ENCODE results near the gene ALCAM.

DNA sequence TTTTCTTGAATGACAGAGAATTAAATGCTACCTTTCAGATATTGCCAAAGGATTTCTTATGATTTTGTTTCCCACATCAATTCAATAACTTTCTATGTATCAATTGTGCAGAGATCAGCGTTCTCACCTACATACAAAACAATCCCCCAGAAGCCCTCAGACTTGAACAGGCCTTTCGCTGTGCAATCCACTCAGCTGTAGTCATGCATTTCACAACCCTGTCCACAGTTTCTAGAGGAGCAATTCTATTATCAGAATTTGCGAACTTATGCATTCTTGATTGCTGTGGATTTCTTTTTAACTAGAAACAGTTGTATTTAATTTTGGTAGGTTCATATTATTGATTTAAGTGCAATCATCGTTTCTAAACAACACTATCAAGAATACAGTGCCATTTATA is 13.7 kb upstream of the ALCAM start:
- TF ChIP-seq EZH2 (IDR thresholded peaks at IDR 0.05; ENCODE audit: low read depth, low read length, severe bottlenecking): no peak
- TF ChIP-seq POLR2A (IDR thresholded peaks at IDR 0.05; ENCODE audit: control extremely low read depth in 1 of 2, low read depth in 2 of 2, low read length in 2 of 2): no peak
- TF ChIP-seq, protein P1, sequence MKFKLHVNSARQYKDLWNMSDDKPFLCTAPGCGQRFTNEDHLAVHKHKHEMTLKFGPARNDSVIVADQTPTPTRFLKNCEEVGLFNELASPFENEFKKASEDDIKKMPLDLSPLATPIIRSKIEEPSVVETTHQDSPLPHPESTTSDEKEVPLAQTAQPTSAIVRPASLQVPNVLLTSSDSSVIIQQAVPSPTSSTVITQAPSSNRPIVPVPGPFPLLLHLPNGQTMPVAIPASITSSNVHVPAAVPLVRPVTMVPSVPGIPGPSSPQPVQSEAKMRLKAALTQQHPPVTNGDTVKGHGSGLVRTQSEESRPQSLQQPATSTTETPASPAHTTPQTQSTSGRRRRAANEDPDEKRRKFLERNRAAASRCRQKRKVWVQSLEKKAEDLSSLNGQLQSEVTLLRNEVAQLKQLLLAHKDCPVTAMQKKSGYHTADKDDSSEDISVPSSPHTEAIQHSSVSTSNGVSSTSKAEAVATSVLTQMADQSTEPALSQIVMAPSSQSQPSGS (IDR thresholded peaks at IDR 0.05; ENCODE audit: low read length): no peak
- no peak for TF ChIP-seq POLR2AphosphoS5 (IDR thresholded peaks at IDR 0.05; ENCODE audit: low read depth, low read length)
- TF ChIP-seq RFX5 (IDR thresholded peaks at IDR 0.05; ENCODE audit: borderline replicate concordance, low read depth, low read length): no peak
- TF ChIP-seq CTCF (IDR thresholded peaks at IDR 0.05; ENCODE audit: control extremely low read depth in 1 of 3, insufficient read depth in 1 of 3, low read depth in 1 of 3, low read length in 3 of 3): no peak
- TF ChIP-seq GTF2F1 (IDR thresholded peaks at IDR 0.05; ENCODE audit: borderline replicate concordance, low read depth, low read length): no peak
- TF ChIP-seq CHD2 (IDR thresholded peaks at IDR 0.05; ENCODE audit: low read length): no peak
- TF ChIP-seq SP2 (IDR thresholded peaks at IDR 0.05; ENCODE audit: low read length): no peak
- no peak for TF ChIP-seq KDM5A (IDR thresholded peaks at IDR 0.05; ENCODE audit: low read length)
- no peak for TF ChIP-seq GABPA (IDR thresholded peaks at IDR 0.05; ENCODE audit: borderline replicate concordance, insufficient read depth, low read length)
- no peak for TF ChIP-seq EP300 (IDR thresholded peaks at IDR 0.05; ENCODE audit: borderline replicate concordance in 1 of 2, low read depth in 2 of 2, low read length in 2 of 2)

All from H1 (cell line).